ENCODE results near the gene PRIM1.

- TF ChIP-seq CTCF (IDR thresholded peaks at IDR 0.05), result no peak
- TF ChIP-seq POLR2A (IDR thresholded peaks at IDR 0.05), result no peak
Observed at GRCh38 chr12:56687223-56688128, 64.6 kb downstream of the PRIM1 start.

Measured in right lobe of liver (tissue), 4 donors.